ENCODE measurements around the gene ISOC2.
A peak's percentile ranks its signal among the peaks of the same experiment; 100 is the strongest.

The ISOC2 gene

DNA sequence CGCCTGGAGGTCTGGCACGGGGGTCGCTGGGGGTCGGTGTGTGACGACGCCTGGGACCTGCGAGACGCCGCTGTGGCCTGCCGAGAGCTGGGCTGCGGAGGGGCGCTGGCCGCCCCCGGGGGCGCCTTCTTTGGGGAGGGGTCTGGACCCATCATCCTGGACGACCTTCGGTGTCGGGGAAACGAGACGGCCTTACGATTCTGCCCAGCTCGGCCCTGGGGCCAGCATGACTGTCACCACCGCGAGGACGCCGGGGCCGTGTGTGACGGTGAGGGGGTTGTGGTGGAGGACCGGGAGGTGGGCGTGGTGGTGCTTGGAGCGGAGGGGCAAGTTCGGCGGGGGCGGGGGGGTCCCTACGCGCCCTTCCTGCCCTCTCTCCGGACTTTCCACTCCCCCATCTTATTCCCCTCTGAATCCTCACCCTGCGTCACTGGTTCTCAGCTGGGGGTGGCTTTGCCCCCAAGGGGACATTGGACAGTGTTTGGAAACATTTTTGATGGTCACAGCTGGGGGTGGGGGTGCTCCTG, 32.3 kb upstream of the ISOC2 start:
- Histone ChIP-seq H3K4me3 (peak overlapping the region; percentile 58), H3K27ac (peak overlapping the region; percentile 58 to 85)

GRCh38 chr19:55493052-55493644, 31.7 kb upstream of the ISOC2 start:
- H3K27ac ChIP-seq, result peak overlapping the region; percentile 58 to 85
- DNase-seq (ENCODE audit: low spot score), result no peak
- peak overlapping the region; percentile 58 for H3K4me3 ChIP-seq
- TF ChIP-seq, protein P1, sequence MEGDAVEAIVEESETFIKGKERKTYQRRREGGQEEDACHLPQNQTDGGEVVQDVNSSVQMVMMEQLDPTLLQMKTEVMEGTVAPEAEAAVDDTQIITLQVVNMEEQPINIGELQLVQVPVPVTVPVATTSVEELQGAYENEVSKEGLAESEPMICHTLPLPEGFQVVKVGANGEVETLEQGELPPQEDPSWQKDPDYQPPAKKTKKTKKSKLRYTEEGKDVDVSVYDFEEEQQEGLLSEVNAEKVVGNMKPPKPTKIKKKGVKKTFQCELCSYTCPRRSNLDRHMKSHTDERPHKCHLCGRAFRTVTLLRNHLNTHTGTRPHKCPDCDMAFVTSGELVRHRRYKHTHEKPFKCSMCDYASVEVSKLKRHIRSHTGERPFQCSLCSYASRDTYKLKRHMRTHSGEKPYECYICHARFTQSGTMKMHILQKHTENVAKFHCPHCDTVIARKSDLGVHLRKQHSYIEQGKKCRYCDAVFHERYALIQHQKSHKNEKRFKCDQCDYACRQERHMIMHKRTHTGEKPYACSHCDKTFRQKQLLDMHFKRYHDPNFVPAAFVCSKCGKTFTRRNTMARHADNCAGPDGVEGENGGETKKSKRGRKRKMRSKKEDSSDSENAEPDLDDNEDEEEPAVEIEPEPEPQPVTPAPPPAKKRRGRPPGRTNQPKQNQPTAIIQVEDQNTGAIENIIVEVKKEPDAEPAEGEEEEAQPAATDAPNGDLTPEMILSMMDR (IDR thresholded peaks at IDR 0.05), result no peak

More for the DNA sequence above, 32.3 kb upstream of the ISOC2 start:
- DNase-seq (ENCODE audit: low spot score), result no peak
- TF ChIP-seq, protein P1 (IDR thresholded peaks at IDR 0.05), result no peak

GRCh38 chr19:55492362-55492944, 31.0 kb upstream of the ISOC2 start:
- TF ChIP-seq, protein P1 (IDR thresholded peaks at IDR 0.05), result no peak
- no peak for DNase-seq (ENCODE audit: low spot score)
- Histone ChIP-seq H3K27ac (peak overlapping the region in 1 of 2 donors; percentile 77), H3K4me3 (no peak overlapping the region)

DNA sequence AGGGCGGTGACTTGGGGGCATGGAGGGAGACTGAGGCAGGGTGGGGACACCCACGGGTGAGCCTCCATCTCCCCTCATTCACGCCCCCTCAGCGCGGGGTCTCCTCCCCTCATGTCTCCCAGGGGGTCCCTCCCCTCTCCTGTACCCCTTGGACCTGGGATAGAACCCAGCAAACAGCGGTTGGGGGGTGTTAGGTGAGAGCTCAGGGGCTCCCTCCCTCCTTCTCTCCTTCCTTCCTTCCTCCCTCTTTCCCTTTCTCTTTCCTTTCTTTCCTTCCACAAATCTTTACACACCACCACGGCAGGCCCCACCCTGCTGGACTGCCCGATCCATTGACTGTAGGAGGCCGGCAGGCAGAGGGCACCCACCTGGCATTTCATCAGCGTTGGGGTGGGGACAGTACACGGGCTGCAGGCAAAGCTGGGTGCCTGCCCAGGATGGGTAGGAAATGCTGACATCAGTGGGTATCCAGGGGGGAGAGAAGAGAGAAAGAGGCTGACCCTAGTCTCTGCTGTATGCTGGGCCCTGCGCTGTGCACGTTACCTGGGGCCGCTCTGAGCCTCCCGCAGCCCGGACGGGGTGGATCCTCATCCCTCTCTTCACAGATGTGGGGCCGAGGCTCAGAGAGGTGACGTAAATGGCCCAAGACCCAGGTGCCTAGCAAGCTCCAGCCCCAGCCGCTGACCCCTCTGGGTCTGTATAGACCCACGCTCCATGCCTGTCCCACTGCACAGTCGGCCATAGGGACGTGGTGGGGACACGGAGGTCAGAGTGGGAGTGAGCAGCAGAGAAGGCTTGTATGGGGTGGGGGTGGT, 30.3 kb upstream of the ISOC2 start:
- no peak for DNase-seq (ENCODE audit: low spot score)
- Histone ChIP-seq H3K4me3 (no peak overlapping the region), H3K27ac (peak overlapping the region in 1 of 2 donors; percentile 77)
- TF ChIP-seq, protein P1 (IDR thresholded peaks at IDR 0.05), result no peak

DNA sequence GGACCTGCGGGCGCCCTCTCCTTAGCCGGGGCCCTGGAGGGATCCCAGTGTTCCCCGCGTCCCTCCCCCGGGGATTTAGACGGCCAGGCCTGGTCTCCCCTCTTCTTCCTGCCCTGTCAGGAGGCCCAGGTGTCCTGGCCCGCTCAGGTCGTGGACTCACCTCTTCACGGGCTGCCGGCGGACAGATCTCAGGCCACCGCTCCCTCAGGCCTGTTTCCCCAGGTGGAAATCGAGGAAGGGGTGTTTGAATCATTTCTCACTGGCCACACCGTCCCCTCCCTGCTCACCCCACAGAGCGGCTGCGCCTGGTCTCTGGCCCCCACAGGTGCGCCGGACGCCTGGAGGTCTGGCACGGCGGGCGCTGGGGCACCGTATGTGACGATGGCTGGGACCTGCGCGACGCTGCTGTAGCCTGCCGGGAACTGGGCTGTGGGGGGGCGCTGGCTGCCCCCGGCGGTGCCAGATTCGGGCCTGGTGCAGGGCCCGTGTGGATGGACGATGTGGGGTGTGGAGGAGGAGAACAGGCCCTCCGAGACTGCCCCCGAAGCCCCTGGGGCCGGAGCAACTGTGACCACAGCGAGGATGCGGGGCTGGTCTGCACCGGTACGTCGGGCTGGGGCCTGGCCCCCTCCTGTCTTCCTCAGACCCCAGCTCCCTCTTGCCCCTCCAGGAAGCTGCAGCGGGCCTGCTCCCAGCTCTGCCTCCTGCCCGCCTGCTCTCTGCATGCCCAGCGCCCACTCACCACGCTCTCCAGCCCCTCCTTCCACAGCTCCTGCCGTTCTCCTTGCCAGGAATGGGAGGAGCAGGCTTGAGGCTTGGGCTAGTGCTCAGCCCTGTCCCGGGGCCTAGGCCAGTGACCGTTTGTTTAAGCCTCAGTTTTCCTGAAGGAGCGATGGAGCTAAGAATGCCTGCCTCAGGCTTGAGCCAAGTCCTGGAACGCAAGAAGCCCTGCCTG, 29.3 kb upstream of the ISOC2 start:
- DNase-seq (ENCODE audit: low spot score), result no peak
- no peak overlapping the region for H3K4me3 ChIP-seq
- H3K27ac ChIP-seq, result peak overlapping the region in 1 of 2 donors; percentile 77
- TF ChIP-seq, protein P1 (IDR thresholded peaks at IDR 0.05), result no peak

DNA sequence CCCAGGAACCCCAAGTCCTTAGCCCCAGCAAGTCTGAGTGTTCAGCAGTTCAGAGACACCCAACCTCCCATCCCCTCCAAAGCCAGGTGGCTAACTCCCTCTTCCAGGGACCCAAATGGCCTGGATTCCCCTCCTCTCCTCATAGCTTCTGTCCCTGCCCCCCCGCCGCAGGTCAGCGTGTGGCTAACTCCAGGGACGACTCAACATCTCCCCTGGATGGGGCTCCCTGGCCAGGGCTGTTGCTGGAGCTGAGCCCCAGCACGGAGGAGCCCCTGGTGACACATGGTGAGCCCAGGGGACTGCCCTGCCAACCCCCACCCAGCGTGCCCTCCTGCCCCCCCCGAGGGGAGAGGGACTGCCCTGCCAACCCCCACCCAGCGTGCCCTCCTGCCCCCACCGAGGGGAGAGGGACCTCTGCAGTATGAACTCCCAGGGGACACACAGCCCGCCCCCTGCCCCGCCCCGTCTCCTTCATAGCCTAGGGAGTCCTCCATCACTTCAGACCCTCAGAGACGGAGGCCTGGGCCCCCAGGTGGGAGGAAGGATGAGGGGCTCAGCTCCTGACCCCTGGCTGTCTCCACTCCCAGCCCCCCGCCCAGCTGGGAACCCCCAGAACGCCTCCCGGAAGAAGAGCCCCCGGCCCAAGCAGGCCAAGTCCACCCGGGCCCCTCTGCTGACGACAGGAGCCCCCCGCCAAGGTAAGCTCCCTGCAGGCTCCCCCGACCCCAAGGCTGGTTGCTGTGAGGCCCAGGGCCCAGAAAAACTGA, 28.5 kb upstream of the ISOC2 start:
- TF ChIP-seq, protein P1 (IDR thresholded peaks at IDR 0.05), result no peak
- DNase-seq (ENCODE audit: low spot score), result no peak
- H3K27ac ChIP-seq, result peak overlapping the region in 1 of 2 donors; percentile 93
- no peak overlapping the region for H3K4me3 ChIP-seq

Measured in coronary artery (tissue), 2 donors.